Right lobe of liver (tissue), 4 donors: Measurements from ENCODE around the gene COPS8.

Experiments used
- POLR2A ChIP-seq: fragments of 450-650 bp; IDR thresholded peaks from one replicate; pipeline ENCODE4 v1.6.1; 2017; ENCODE audit warnings: antibody characterized with exemption, mild to moderate bottlenecking
- TF ChIP-seq, protein P1 (sequence below), 4 donors: fragments of 200-600 bp in 3 of 4; fragments of 450-650 bp in 1 of 4; IDR thresholded peaks; one replicate each; pipeline versions ENCODE4 v1.5.1 to v1.8.0; 2016 to 2022; ENCODE audit warnings: antibody characterized with exemption in 4 of 4, mild to moderate bottlenecking in 2 of 4
- donor health status: DM: no; HTN: no; CAD: no.
- donor health status: DM: no; HTN: no; CAD: no.
- donor health status: DM: no; HTN: yes; CAD: no.

DNA sequence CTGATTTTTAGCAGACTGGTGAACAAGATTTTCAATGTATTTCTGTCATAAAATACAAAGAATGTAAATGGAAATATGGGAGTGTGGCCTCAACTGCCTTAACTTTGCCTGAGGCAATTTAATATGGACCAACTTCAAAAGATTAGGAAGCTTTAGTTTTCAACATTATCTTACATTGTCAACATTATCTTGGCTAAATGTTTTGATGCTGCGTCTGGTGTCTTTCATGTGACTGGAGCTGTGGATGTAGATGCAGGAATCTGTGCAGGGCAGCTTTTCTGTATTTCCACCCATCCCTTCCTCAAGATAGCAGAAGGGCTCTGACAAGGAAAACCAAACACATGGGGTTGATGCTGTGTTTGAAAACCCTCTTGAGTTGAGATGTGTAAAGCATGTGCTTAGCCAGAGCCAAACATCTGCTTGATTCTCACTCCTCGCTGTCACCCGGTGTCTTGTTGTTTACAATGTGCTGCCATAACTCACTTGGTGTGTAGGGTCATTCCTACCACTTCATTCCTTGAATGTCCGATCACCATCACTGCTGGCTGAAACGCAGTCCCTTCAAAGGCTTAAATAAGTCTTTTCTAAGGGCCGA is 33.0 kb downstream of the COPS8 start:
- no peak for TF ChIP-seq POLR2A
- TF ChIP-seq, protein P1, sequence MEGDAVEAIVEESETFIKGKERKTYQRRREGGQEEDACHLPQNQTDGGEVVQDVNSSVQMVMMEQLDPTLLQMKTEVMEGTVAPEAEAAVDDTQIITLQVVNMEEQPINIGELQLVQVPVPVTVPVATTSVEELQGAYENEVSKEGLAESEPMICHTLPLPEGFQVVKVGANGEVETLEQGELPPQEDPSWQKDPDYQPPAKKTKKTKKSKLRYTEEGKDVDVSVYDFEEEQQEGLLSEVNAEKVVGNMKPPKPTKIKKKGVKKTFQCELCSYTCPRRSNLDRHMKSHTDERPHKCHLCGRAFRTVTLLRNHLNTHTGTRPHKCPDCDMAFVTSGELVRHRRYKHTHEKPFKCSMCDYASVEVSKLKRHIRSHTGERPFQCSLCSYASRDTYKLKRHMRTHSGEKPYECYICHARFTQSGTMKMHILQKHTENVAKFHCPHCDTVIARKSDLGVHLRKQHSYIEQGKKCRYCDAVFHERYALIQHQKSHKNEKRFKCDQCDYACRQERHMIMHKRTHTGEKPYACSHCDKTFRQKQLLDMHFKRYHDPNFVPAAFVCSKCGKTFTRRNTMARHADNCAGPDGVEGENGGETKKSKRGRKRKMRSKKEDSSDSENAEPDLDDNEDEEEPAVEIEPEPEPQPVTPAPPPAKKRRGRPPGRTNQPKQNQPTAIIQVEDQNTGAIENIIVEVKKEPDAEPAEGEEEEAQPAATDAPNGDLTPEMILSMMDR (IDR thresholded peaks at IDR 0.05): no peak
